Pons (tissue), 1 donor: ENCODE measurements around the gene FAT4.

Source experiments
- DNase-seq: peaks from one replicate; pipeline ENCODE4 v3.0.0-alpha.2; 2016; ENCODE audit warnings: low spot score

Gene FAT4

GRCh38 chr4:125314676-125315575 is at the start of gene FAT4:
Gene FAT4 (plus strand): TSS chr4:125314955. CDS start chr4:125316412, 1,457 bp downstream.
- DNase-seq, result peak; percentile 91

GRCh38 chr4:125265846-125266245 is 48.9 kb upstream of the FAT4 start:
- no peak for DNase-seq

GRCh38 chr4:125266901-125267604 is 47.7 kb upstream of the FAT4 start:
- DNase-seq, result no peak

GRCh38 chr4:125267630-125268029 is 47.1 kb upstream of the FAT4 start:
- DNase-seq, result no peak

- DNase-seq, result no peak
These were observed 46.5 kb upstream of the FAT4 start for GRCh38 chr4:125268068-125268755.

GRCh38 chr4:125276811-125277210 is 37.9 kb upstream of the FAT4 start:
- no peak for DNase-seq

GRCh38 chr4:125277790-125278189 is 37.0 kb upstream of the FAT4 start:
- no peak for DNase-seq

- no peak for DNase-seq
These were observed 33.8 kb upstream of the FAT4 start for GRCh38 chr4:125280892-125281403.

- DNase-seq, result peak; percentile 47
These were observed 31.0 kb upstream of the FAT4 start for GRCh38 chr4:125283707-125284279.

GRCh38 chr4:125297116-125297515 is 17.6 kb upstream of the FAT4 start:
- no peak for DNase-seq

- no peak for DNase-seq
These were observed 11.7 kb upstream of the FAT4 start for GRCh38 chr4:125303058-125303457.

GRCh38 chr4:125303821-125304220 is 10.9 kb upstream of the FAT4 start:
- no peak for DNase-seq

- DNase-seq, result no peak
These were observed 8.6 kb upstream of the FAT4 start for GRCh38 chr4:125306112-125306511.

GRCh38 chr4:125306533-125306932 is 8.2 kb upstream of the FAT4 start:
- DNase-seq, result no peak

GRCh38 chr4:125311503-125311902 is 3.3 kb upstream of the FAT4 start:
- no peak for DNase-seq

GRCh38 chr4:125313497-125313896 is 1.3 kb upstream of the FAT4 start:
- DNase-seq, result peak; percentile 93

GRCh38 chr4:125313989-125314667 is 627 bp upstream of the FAT4 start:
- no peak for DNase-seq

GRCh38 chr4:125315576-125316400 is 1.0 kb downstream of the FAT4 start:
- DNase-seq, result no peak

GRCh38 chr4:125316401-125316790 is 1.6 kb downstream of the FAT4 start:
- DNase-seq, result no peak

GRCh38 chr4:125316791-125317524 is 2.2 kb downstream of the FAT4 start:
- no peak for DNase-seq
